Measurements from ENCODE around the gene APOA1. TPM values are rescaled to one million over a fixed set of nuclear protein-coding genes. Genes with fewer than 3 reads are reported as not detected.

APOA1 gene
- total and polyA plus RNA-seq, 10 of the 15 experiments (the other 5 are each of a cell fraction or from before 2014, with no cell fraction given) = 0.10 to 2.4 (median 0.24) TPM; not detected in 3

GRCh38 chr11:116787786-116788486, 49.5 kb downstream of the APOA1 start, which contains the start of gene ZPR1 (continued):
- TF ChIP-seq POLR2AphosphoS5 (IDR thresholded peaks at IDR 0.05; ENCODE audit: low read length) (peak; percentile 83), RBBP5 (conservative IDR thresholded peaks at IDR 0.05) (no peak), MYB (IDR thresholded peaks at IDR 0.05; ENCODE audit: borderline replicate concordance, low read depth, low read length) (no peak), NFXL1 (IDR thresholded peaks at IDR 0.05; ENCODE audit: borderline replicate concordance) (no peak), TARDBP (IDR thresholded peaks at IDR 0.05; ENCODE audit: borderline replicate concordance) (no peak), ZBED1 (IDR thresholded peaks at IDR 0.05; ENCODE audit: borderline replicate concordance) (no peak), STAT1 (conservative IDR thresholded peaks at IDR 0.05) (no peak), CUX1 (IDR thresholded peaks at IDR 0.05; ENCODE audit: insufficient replicate concordance, low read depth, low read length) (peak; percentile 56), IKZF2 (IDR thresholded peaks at IDR 0.05) (peak; percentile 34 to 39; a peak in 2 of 4 replicates), PKNOX1 (IDR thresholded peaks at IDR 0.05) (peak; percentile 24; the same call in 1 of the 2 replicates), DPF2 (IDR thresholded peaks at IDR 0.05) (no peak), HSF1 (IDR thresholded peaks at IDR 0.05; ENCODE audit: low read depth, low read length) (no peak), CTCF (IDR thresholded peaks at IDR 0.05 in 2 of 3, conservative IDR thresholded peaks at IDR 0.05 in 1 of 3; ENCODE audit: control insufficient read depth in 2 of 3, extremely low read depth in 1 of 3, insufficient read depth in 1 of 3, low read depth in 3 of 3, low read length in 3 of 3) (no peak), PAX5 (IDR thresholded peaks at IDR 0.05; ENCODE audit: borderline replicate concordance, low read depth, low read length) (no peak), SMAD1 (IDR thresholded peaks at IDR 0.05; ENCODE audit: low read depth, partially characterized antibody) (peak; percentile 21), USF2 (IDR thresholded peaks at IDR 0.05; ENCODE audit: borderline replicate concordance, low read depth, low read length) (no peak), KLF5 (IDR thresholded peaks at IDR 0.05; ENCODE audit: partially characterized antibody) (no peak), YY1 (IDR thresholded peaks at IDR 0.05; ENCODE audit: low read depth, low read length) (peak; percentile 95)
